ENCODE data around the gene TRIM24. TPM values are rescaled to one million over a fixed set of nuclear protein-coding genes. Genes with fewer than 3 reads are reported as not detected.

TRIM24 gene
- total RNA-seq, 1 experiment from 2014 or later: 25.9 TPM

DNA sequence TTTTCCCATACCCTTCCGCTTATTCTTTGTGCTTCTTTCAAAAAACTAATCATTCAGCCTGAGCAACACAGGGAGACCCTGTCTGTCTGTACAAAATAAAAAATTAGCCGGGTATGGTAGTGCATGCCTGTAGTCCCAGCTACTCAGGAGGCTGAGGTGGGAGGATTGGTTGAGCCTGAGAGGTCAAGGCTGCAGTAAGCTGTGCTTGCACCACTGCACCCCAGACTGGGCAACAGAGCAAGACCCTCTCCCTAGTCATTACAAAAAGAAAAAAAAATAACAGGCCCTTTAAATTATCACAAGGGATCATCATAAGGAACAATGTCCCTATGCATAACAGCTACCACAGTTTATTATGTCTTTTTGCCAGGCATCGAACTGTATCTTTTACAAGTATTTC is 119.6 kb downstream of the TRIM24 start:
- intact Hi-C loops (cut with micrococcal nuclease; ENCODE audit: unreplicated experiment): no loop called here

DNA sequence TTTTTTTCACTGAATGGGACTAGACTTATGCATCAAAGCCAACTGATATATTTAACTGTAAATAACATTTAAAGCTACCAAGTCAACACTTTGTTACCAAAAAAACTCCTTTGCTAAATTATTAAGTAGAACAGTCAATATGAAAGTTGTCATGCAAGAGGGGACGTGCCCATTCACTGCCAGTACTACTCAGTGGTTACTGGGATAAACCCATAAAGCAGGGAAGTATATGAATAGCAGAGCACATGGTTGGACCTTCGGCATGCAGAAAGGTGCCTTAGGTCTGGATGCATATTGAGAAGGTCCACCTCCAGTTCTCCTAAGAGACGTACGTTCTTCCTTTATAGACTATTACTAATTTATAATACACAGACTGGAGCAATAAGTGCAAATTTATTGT is 121.0 kb downstream of the TRIM24 start:
- H3K4me1 ChIP-seq (ENCODE audit: insufficient read depth, low read length, poor library complexity, severe bottlenecking): no peaks in the 10 kb centered on the region
- H3K4me3 ChIP-seq (ENCODE audit: low read depth, low read length, poor library complexity, severe bottlenecking): no peak overlapping the region
- ChIA-PET CTCF (no interaction called here), POLR2A (ENCODE audit: low non-redundant PET) (no interaction called here)
- intact Hi-C loops (cut with micrococcal nuclease; ENCODE audit: unreplicated experiment): no loop called here
- no peaks in the 10 kb centered on the region for H3K9me3 ChIP-seq (ENCODE audit: low read depth, low read length, poor library complexity, severe bottlenecking)
- H3K27ac ChIP-seq (ENCODE audit: low read depth, low read length, poor library complexity, severe bottlenecking): no peak overlapping the region
- no TSS peak for BruUV-seq (replicated peaks)
- TF ChIP-seq, protein P1, sequence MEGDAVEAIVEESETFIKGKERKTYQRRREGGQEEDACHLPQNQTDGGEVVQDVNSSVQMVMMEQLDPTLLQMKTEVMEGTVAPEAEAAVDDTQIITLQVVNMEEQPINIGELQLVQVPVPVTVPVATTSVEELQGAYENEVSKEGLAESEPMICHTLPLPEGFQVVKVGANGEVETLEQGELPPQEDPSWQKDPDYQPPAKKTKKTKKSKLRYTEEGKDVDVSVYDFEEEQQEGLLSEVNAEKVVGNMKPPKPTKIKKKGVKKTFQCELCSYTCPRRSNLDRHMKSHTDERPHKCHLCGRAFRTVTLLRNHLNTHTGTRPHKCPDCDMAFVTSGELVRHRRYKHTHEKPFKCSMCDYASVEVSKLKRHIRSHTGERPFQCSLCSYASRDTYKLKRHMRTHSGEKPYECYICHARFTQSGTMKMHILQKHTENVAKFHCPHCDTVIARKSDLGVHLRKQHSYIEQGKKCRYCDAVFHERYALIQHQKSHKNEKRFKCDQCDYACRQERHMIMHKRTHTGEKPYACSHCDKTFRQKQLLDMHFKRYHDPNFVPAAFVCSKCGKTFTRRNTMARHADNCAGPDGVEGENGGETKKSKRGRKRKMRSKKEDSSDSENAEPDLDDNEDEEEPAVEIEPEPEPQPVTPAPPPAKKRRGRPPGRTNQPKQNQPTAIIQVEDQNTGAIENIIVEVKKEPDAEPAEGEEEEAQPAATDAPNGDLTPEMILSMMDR (conservative IDR thresholded peaks at IDR 0.05; ENCODE audit: low read depth, low read length): no peak
- TF ChIP-seq EZH2 (IDR thresholded peaks at IDR 0.05; ENCODE audit: borderline replicate concordance, low read depth, low read length, poor library complexity, severe bottlenecking): no peak
- no peaks in the 10 kb centered on the region for H3K27me3 ChIP-seq (replicated peaks; ENCODE audit: insufficient read depth, low read depth, low read length, poor library complexity)
- DNase-seq (ENCODE audit: low spot score): no peak
- H3K36me3 ChIP-seq (ENCODE audit: insufficient read depth, low read length, poor library complexity, severe bottlenecking): peaks cover 62% of the 10 kb centered on the region

More for the DNA sequence above, 119.6 kb downstream of the TRIM24 start:
- ChIA-PET CTCF (interaction anchor here (0.7 kb wide), 1 partner anchor 754 kb away, joined by 3 read pairs; no protein-coding TSS in a partner anchor), POLR2A (ENCODE audit: low non-redundant PET) (no interaction called here)
- TF ChIP-seq, protein P1 (conservative IDR thresholded peaks at IDR 0.05; ENCODE audit: low read depth, low read length): no peak
- no peak for TF ChIP-seq EZH2 (IDR thresholded peaks at IDR 0.05; ENCODE audit: borderline replicate concordance, low read depth, low read length, poor library complexity, severe bottlenecking)
- Histone ChIP-seq H3K9me3 (ENCODE audit: low read depth, low read length, poor library complexity, severe bottlenecking) (no peaks in the 10 kb centered on the region), H3K36me3 (ENCODE audit: insufficient read depth, low read length, poor library complexity, severe bottlenecking) (peaks cover 52% of the 10 kb centered on the region), H3K4me3 (ENCODE audit: low read depth, low read length, poor library complexity, severe bottlenecking) (no peak overlapping the region), H3K4me1 (ENCODE audit: insufficient read depth, low read length, poor library complexity, severe bottlenecking) (no peaks in the 10 kb centered on the region), H3K27me3 (replicated peaks; ENCODE audit: insufficient read depth, low read depth, low read length, poor library complexity) (no peaks in the 10 kb centered on the region), H3K27ac (ENCODE audit: low read depth, low read length, poor library complexity, severe bottlenecking) (no peak overlapping the region)
- BruUV-seq (replicated peaks): no TSS peak
- DNase-seq (ENCODE audit: low spot score): no peak

DNA sequence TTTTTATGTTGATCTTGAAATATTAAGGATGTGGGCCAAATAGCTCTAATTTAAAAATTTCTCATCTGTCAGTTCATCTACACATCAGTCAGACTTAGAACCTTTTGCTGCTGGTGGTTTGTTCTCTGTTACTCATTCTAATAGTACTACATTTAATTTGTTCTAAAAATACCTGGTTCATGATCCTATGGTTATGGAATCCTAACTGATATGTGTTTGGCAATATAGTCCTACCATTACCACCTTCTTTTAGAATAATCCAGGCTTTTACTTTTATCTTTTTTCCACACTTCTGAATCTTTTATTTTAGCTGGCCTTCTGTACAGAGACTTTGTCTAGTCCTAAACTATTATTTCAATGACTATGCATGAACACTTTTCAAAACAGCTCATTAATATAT is 124.2 kb downstream of the TRIM24 start:
- peaks cover 43% of the 10 kb centered on the region for H3K36me3 ChIP-seq (ENCODE audit: insufficient read depth, low read length, poor library complexity, severe bottlenecking)
- intact Hi-C loops (cut with micrococcal nuclease; ENCODE audit: unreplicated experiment): no loop called here
- H3K4me3 ChIP-seq (ENCODE audit: low read depth, low read length, poor library complexity, severe bottlenecking): no peak overlapping the region
- no peak overlapping the region for H3K27ac ChIP-seq (ENCODE audit: low read depth, low read length, poor library complexity, severe bottlenecking)
- ChIA-PET CTCF (no interaction called here), POLR2A (ENCODE audit: low non-redundant PET) (no interaction called here)
- no TSS peak for BruUV-seq (replicated peaks)
- H3K4me1 ChIP-seq (ENCODE audit: insufficient read depth, low read length, poor library complexity, severe bottlenecking): no peaks in the 10 kb centered on the region
- TF ChIP-seq, protein P1 (conservative IDR thresholded peaks at IDR 0.05; ENCODE audit: low read depth, low read length): no peak
- no peak for TF ChIP-seq EZH2 (IDR thresholded peaks at IDR 0.05; ENCODE audit: borderline replicate concordance, low read depth, low read length, poor library complexity, severe bottlenecking)
- DNase-seq (ENCODE audit: low spot score): no peak
- H3K9me3 ChIP-seq (ENCODE audit: low read depth, low read length, poor library complexity, severe bottlenecking): no peaks in the 10 kb centered on the region
- H3K27me3 ChIP-seq (replicated peaks; ENCODE audit: insufficient read depth, low read depth, low read length, poor library complexity): no peaks in the 10 kb centered on the region

Measured in A673 (cell line).